ENCODE results near the gene SIPA1L3.

- no peak for TF ChIP-seq POLR2A (IDR thresholded peaks at IDR 0.05)
- TF ChIP-seq CTCF (IDR thresholded peaks at IDR 0.05), result no peak
Measured at GRCh38 chr19:37953171-37953917, 46.3 kb downstream of the SIPA1L3 start.

Measured in heart left ventricle (tissue), 13 donors.